IMR-90 (cell line): ENCODE data around the gene SCLY. TPM values are rescaled to one million over a fixed set of nuclear protein-coding genes. Genes with fewer than 3 reads are reported as not detected.

ENCODE experiments used
- ATAC-seq: fragments of 200-7000 bp; cut with Tn5 transposase; 2 replicates; pipeline ENCODE4 v1.9.1; 2020; ENCODE audit warnings: low read depth, mild to moderate bottlenecking, moderate library complexity
- BruUV-seq: library from RNA; stranded (reverse); fragments of 400-500 nt; replicated peaks from 2 replicates; lab custom pipeline; 2021; lab: Mats Ljungman, UMichigan
- CTCF ChIA-PET: fragments of 300-600 bp; formaldehyde crosslinking; extraction: SDS; loops from one replicate; lab custom pipeline; 2021; ENCODE audit warnings: antibody characterized with exemption; lab: Yijun Ruan, JAX
- POLR2A ChIA-PET: fragments of 300-600 bp; sonication (Branson Sonifier 250); formaldehyde crosslinking; loops from one replicate; lab custom pipeline; 2022; ENCODE audit warnings: antibody characterized with exemption; ENCODE audit not compliant: unreplicated experiment; lab: Charles Lee
- DNase-seq: peaks from one replicate; pipeline ENCODE4 v3.0.0; 2013
- H2AFZ ChIP-seq: replicated peaks from 2 replicates; pipeline ENCODE3; 2013; ENCODE audit warnings: low read length, mild to moderate bottlenecking; ENCODE audit not compliant: poor library complexity
- H2AK5ac ChIP-seq: 2 replicates; pipeline ENCODE4 v1.6.1; 2013; ENCODE audit warnings: low read depth, low read length, inconsistent platforms
- H2AK9ac ChIP-seq: replicated peaks from 2 replicates; pipeline ENCODE3; 2013; ENCODE audit warnings: mild to moderate bottlenecking, low read depth, low read length, moderate library complexity; ENCODE audit not compliant: poor library complexity
- H2BK120ac ChIP-seq: 2 replicates; pipeline ENCODE4 v1.6.1; 2013; ENCODE audit warnings: low read depth, low read length, inconsistent platforms
- H2BK15ac ChIP-seq: 3 replicates; pipeline ENCODE4 v1.6.1; 2013; ENCODE audit warnings: low read depth, low read length, inconsistent platforms
- H2BK20ac ChIP-seq: 2 replicates; pipeline ENCODE4 v1.6.1; 2013; ENCODE audit warnings: low read depth, mild to moderate bottlenecking, inconsistent platforms, low read length, moderate library complexity
- H2BK5ac ChIP-seq: 2 replicates; pipeline ENCODE4 v1.6.1; 2013; ENCODE audit warnings: mild to moderate bottlenecking, low read depth, low read length, inconsistent platforms; ENCODE audit not compliant: poor library complexity, severe bottlenecking
- H3K14ac ChIP-seq: replicated peaks from 2 replicates; pipeline ENCODE4 v1.6.1; 2013; ENCODE audit warnings: low read depth, low read length, inconsistent platforms
- H3K18ac ChIP-seq: 2 replicates; pipeline ENCODE4 v1.6.1; 2013; ENCODE audit warnings: low read depth, low read length, control low read depth
- H3K23ac ChIP-seq: 2 replicates; pipeline ENCODE4 v1.6.1; 2013; ENCODE audit warnings: low read depth, low read length, inconsistent platforms
- H3K27ac ChIP-seq: 2 replicates; pipeline ENCODE4 v1.5.1; 2013; ENCODE audit warnings: mild to moderate bottlenecking, control low read depth, low read length; ENCODE audit not compliant: insufficient read depth
- H3K27me3 ChIP-seq: 2 replicates; pipeline ENCODE4 v1.6.1; 2013; ENCODE audit warnings: low read length; ENCODE audit not compliant: control insufficient read depth, insufficient read depth
- H3K36me3 ChIP-seq: 2 replicates; pipeline ENCODE4 v1.6.1; 2013; ENCODE audit warnings: low read length, mixed read lengths; ENCODE audit not compliant: control insufficient read depth, insufficient read depth
- H3K4ac ChIP-seq: 2 replicates; pipeline ENCODE4 v1.6.1; 2013; ENCODE audit warnings: low read depth, low read length, inconsistent platforms
- H3K4me1 ChIP-seq: 2 replicates; pipeline ENCODE4 v1.6.1; 2013; ENCODE audit warnings: low read length, mixed read lengths; ENCODE audit not compliant: control insufficient read depth, insufficient read depth
- H3K4me2 ChIP-seq: 2 replicates; pipeline ENCODE4 v1.6.1; 2013; ENCODE audit warnings: low read depth, mild to moderate bottlenecking, control low read depth, low read length, moderate library complexity
- H3K4me3 ChIP-seq: 2 replicates; pipeline ENCODE4 v1.5.1; 2013; ENCODE audit warnings: low read depth, mild to moderate bottlenecking, control low read depth, low read length, moderate library complexity; ENCODE audit not compliant: insufficient read depth
- H3K56ac ChIP-seq: 2 replicates; pipeline ENCODE4 v1.6.1; 2013; ENCODE audit warnings: low read length, inconsistent platforms; ENCODE audit not compliant: insufficient read depth; ENCODE audit errors: extremely low read depth
- H3K79me1 ChIP-seq, 2 experiments: 2 replicates each; pipeline ENCODE4 v1.6.1; 2013; ENCODE audit warnings: low read length in 2 of 2, inconsistent platforms in 1 of 2, low read depth in 1 of 2
- H3K9ac ChIP-seq: 2 replicates; pipeline ENCODE4 v1.6.1; 2013; ENCODE audit warnings: low read depth, low read length, control low read depth
- H3K9me1 ChIP-seq: 2 replicates; pipeline ENCODE4 v1.6.1; 2013; ENCODE audit warnings: low read length, inconsistent platforms; ENCODE audit not compliant: insufficient read depth
- H3K9me3 ChIP-seq: 2 replicates; pipeline ENCODE4 v1.6.1; 2013; ENCODE audit warnings: low read length; ENCODE audit not compliant: control insufficient read depth, insufficient read depth
- H4K20me1 ChIP-seq: 2 replicates; pipeline ENCODE4 v1.6.1; 2013; ENCODE audit warnings: low read length, inconsistent platforms; ENCODE audit not compliant: insufficient read depth
- H4K5ac ChIP-seq: 2 replicates; pipeline ENCODE4 v1.6.1; 2013; ENCODE audit warnings: mild to moderate bottlenecking, low read depth, low read length, control low read depth
- H4K8ac ChIP-seq, 2 experiments: 2 replicates each; pipeline ENCODE4 v1.6.1; 2013; ENCODE audit warnings: low read depth in 2 of 2, low read length in 2 of 2, control low read depth in 1 of 2, inconsistent platforms in 1 of 2
- H4K91ac ChIP-seq: 2 replicates; pipeline ENCODE4 v1.6.1; 2013; ENCODE audit warnings: low read depth, low read length, inconsistent platforms; ENCODE audit not compliant: insufficient read depth
- BHLHE40 ChIP-seq: fragments of 150-350 bp; IDR thresholded peaks from 2 replicates; pipeline ENCODE4 v1.6.1; 2016; ENCODE audit warnings: mild to moderate bottlenecking, low read depth, low read length
- CEBPB ChIP-seq: IDR thresholded peaks from 2 replicates; pipeline ENCODE4 v1.6.1; 2012; ENCODE audit warnings: low read depth, low read length, improper control_type of control experiment
- CTCF ChIP-seq: conservative IDR thresholded peaks from 2 replicates; pipeline ENCODE4 v1.5.1; 2012; ENCODE audit warnings: mild to moderate bottlenecking, low read depth, low read length, improper control_type of control experiment
- FOS ChIP-seq: fragments of 150-350 bp; IDR thresholded peaks from 2 replicates; pipeline ENCODE4 v1.6.1; 2016; ENCODE audit warnings: low read depth, low read length
- MAZ ChIP-seq: IDR thresholded peaks from 2 replicates; pipeline ENCODE4 v1.6.1; 2012; ENCODE audit warnings: low read depth, mild to moderate bottlenecking, low read length, improper control_type of control experiment, moderate library complexity, borderline replicate concordance
- NFE2L2 ChIP-seq: fragments of 150-350 bp; IDR thresholded peaks from 2 replicates; pipeline ENCODE4 v1.6.1; 2016; ENCODE audit warnings: low read depth, mild to moderate bottlenecking, low read length
- RAD21 ChIP-seq: IDR thresholded peaks from 2 replicates; pipeline ENCODE4 v1.6.1; 2012; ENCODE audit warnings: low read length, improper control_type of control experiment
- RCOR1 ChIP-seq: IDR thresholded peaks from 2 replicates; pipeline ENCODE4 v1.6.1; 2012; ENCODE audit warnings: mild to moderate bottlenecking, low read length, improper control_type of control experiment; ENCODE audit not compliant: insufficient replicate concordance
- RFX5 ChIP-seq: IDR thresholded peaks from 2 replicates; pipeline ENCODE4 v1.8.0; 2012; ENCODE audit warnings: low read depth, mild to moderate bottlenecking, low read length, moderate library complexity
- SMC3 ChIP-seq: fragments of 150-350 bp; IDR thresholded peaks from 2 replicates; pipeline ENCODE4 v1.6.1; 2016; ENCODE audit warnings: low read depth, mild to moderate bottlenecking, antibody characterized with exemption, low read length, moderate library complexity
- WGBS, 2 experiments: methylation state at CpG; one replicate each; pipeline versions ENCODE4 v1.1.5 to v1.1.7; 2013; ENCODE audit warnings: missing lambda C conversion rate in 2 of 2; ENCODE audit not compliant: insufficient read length in 1 of 2; ENCODE audit errors: extremely low coverage in 2 of 2; 5-methylcytosine and 5-hydroxymethylcytosine counted together
- dilution Hi-C: fragments of 300-500 bp; cut with HindIII; formaldehyde crosslinking; loops from one replicate; pipeline ENCODE4 v1.14.3; 2018; ENCODE audit warnings: low sequenced_read_pairs; ENCODE audit not compliant: unreplicated experiment
- in situ Hi-C: fragments of 300-500 bp; cut with MboI; formaldehyde crosslinking; loops from 3 replicates; pipeline ENCODE4 v1.14.3; 2019; ENCODE audit warnings: low sequenced_read_pairs, inconsistent platforms, mixed read lengths
- intact Hi-C: fragments of 100-400 bp; cut with micrococcal nuclease; formaldehyde crosslinking; loops from 2 replicates; pipeline ENCODE4 v1.10.0; 2022
- polyA plus RNA-seq, 3 experiments: library from polyadenylated mRNA; depleted of rRNA; stranded (reverse); fragments of >200 nt; gene quantifications; 2 replicates each; pipeline ENCODE4 v1.2.3, GENCODE V29; 2012; ENCODE audit warnings: low replicate concordance in 1 of 3
- total RNA-seq: library from RNA; depleted of rRNA; stranded (reverse); fragments of >200 nt; gene quantifications from 2 replicates; pipeline ENCODE4 v1.2.3, GENCODE V29; 2012

Gene SCLY
- total and polyA plus RNA-seq, 2 of the 4 experiments (the other 2 are of a cell fraction): 8.6 to 10.5 TPM

- H2AFZ ChIP-seq: no peak overlapping the region
- H3K4me1 ChIP-seq: peaks cover 11% of the 10 kb centered on the region
- no peak overlapping the region for H3K56ac ChIP-seq
- WGBS, 2 experiments: 100% methylated on average over 1 of the region's 3 CpGs; no CpG with 5 or more reads in 1 of the 2 experiments
- no peak overlapping the region for H3K4me3 ChIP-seq
- in situ Hi-C loops (no loop called here), dilution Hi-C loops (no loop called here), intact Hi-C loops (no loop called here)
- H3K9ac ChIP-seq: no peak overlapping the region
- H3K36me3 ChIP-seq: peaks cover 39% of the 10 kb centered on the region
- H3K14ac ChIP-seq: no peak overlapping the region
- H3K4ac ChIP-seq: no peak overlapping the region
- no peaks in the 10 kb centered on the region; the same call in 1 of the 2 replicates for H4K20me1 ChIP-seq
- H2BK120ac ChIP-seq: no peak overlapping the region
- H3K27ac ChIP-seq: no peak overlapping the region
- no peak overlapping the region for H2BK5ac ChIP-seq
- no peak overlapping the region for H2AK5ac ChIP-seq
- no peak overlapping the region for H3K18ac ChIP-seq
- no peaks in the 10 kb centered on the region for H3K9me3 ChIP-seq
- peaks cover 27% of the 10 kb centered on the region for H3K9me1 ChIP-seq
- no peak overlapping the region for H4K91ac ChIP-seq
- no peak overlapping the region for H2BK15ac ChIP-seq
- no peak overlapping the region for H4K5ac ChIP-seq
- no peak overlapping the region for H4K8ac ChIP-seq
- ChIA-PET CTCF (interaction anchor here (0.6 kb wide), 1 partner anchor 89 kb away, joined by 4 read pairs; no protein-coding TSS in a partner anchor), POLR2A (no interaction called here)
- H3K23ac ChIP-seq: no peak overlapping the region
- no peak overlapping the region for H2BK20ac ChIP-seq
- no peak for DNase-seq
- no peaks in the 10 kb centered on the region for H3K27me3 ChIP-seq
- BruUV-seq: no TSS peak
- peaks cover 7 to 37% of the 10 kb centered on the region in 2 experiments; a peak in 3 of 4 replicates for H3K79me1 ChIP-seq
- no peak for ATAC-seq
- no peak overlapping the region for H2AK9ac ChIP-seq
- no peak overlapping the region for H3K4me2 ChIP-seq
- TF ChIP-seq RAD21: no peak
- TF ChIP-seq SMC3: no peak
- TF ChIP-seq RCOR1: no peak
- no peak for TF ChIP-seq CEBPB
- TF ChIP-seq CTCF: no peak
- no peak for TF ChIP-seq NFE2L2
- TF ChIP-seq FOS: no peak
- TF ChIP-seq RFX5: no peak
- no peak for TF ChIP-seq BHLHE40
- TF ChIP-seq MAZ: no peak
Measured at GRCh38 chr2:238029853-238030252, 30.9 kb upstream of the SCLY start.
